Ectodermal cell (in vitro differentiated cells): ENCODE results near the gene PIGB.

Experiments
- H3K27ac ChIP-seq: 2 replicates; pipeline ENCODE4 v1.7.0; 2013; ENCODE audit warnings: mild to moderate bottlenecking, low read depth, low read length; ENCODE audit not compliant: insufficient read depth, poor library complexity, severe bottlenecking
- H3K27me3 ChIP-seq: 2 replicates; pipeline ENCODE4 v1.7.0; 2013; ENCODE audit warnings: mild to moderate bottlenecking, low read length; ENCODE audit not compliant: insufficient read depth, control insufficient read depth, poor library complexity, severe bottlenecking
- H3K36me3 ChIP-seq: one replicate; pipeline ENCODE4 v1.7.0; 2013; ENCODE audit warnings: low read length; ENCODE audit not compliant: control insufficient read depth, insufficient read depth
- H3K4me1 ChIP-seq: one replicate; pipeline ENCODE4 v1.7.0; 2013; ENCODE audit warnings: low read length; ENCODE audit not compliant: control insufficient read depth, insufficient read depth
- H3K4me3 ChIP-seq: 2 replicates; pipeline ENCODE4 v1.7.0; 2013; ENCODE audit warnings: low read depth, low read length, control low read depth; ENCODE audit not compliant: insufficient read depth
- H3K9me3 ChIP-seq: 2 replicates; pipeline ENCODE4 v1.7.0; 2013; ENCODE audit warnings: mild to moderate bottlenecking, low read length, moderate library complexity; ENCODE audit not compliant: control insufficient read depth

PIGB gene

GRCh38 chr15:55403531-55403930 is 84.5 kb downstream of the PIGB start:
- Histone ChIP-seq H3K4me1 (peaks cover 4% of the 10 kb centered on the region), H3K4me3 (no peak overlapping the region), H3K9me3 (no peaks in the 10 kb centered on the region), H3K27ac (no peak overlapping the region), H3K27me3 (no peaks in the 10 kb centered on the region), H3K36me3 (no peaks in the 10 kb centered on the region)
